GM19438 (cell line): ENCODE results near the gene PKP4.

Source experiments
- ATAC-seq: cut with Tn5 transposase; IDR thresholded peaks from one replicate; pipeline ENCODE4 v1.9.1; 2021; ENCODE audit warnings: low read depth; ENCODE audit not compliant: unreplicated experiment

The PKP4 gene

GRCh38 chr2:158579928-158580327, 123.2 kb downstream of the PKP4 start:
- ATAC-seq: no peak

DNA sequence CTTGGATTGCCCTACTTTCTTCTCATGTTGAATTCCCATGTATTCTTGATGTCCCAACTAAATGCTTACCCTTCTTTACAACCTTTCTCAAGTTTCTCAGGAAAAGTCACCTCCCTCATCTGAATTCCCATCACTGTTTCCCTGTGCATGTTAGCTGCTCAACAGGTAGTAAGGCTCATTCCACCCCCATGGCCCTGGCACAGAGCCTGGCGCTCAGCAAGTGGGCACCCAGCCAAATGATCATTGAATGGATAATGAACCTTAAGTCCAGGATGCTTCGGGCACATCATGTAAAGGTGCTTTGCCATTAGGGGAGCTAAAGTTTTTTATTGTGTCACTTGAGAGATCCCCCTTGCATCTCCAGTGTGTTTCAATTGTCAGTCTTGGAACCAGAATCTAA, 124.0 kb downstream of the PKP4 start:
- ATAC-seq: no peak

DNA sequence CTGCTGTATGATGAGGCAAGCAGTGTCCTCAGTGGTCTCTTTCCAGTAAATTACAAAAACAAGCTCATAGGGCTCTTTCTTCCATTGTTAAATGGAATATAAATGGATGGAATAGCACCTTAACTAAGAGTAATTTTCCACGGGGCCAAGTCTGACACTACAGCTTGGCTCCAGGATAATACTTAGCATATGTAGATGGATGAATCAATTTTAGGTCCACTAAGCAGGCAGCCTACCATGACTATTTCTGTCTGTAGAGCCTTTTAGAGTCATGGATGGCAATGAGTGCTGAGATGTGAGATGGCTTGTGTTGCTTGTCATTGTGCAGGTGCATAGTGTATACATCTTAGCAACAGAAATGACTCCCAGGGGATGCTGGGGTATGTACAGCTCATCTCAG, 125.9 kb downstream of the PKP4 start:
- ATAC-seq: no peak

GRCh38 chr2:158583923-158584322, 127.2 kb downstream of the PKP4 start:
- ATAC-seq: no peak

DNA sequence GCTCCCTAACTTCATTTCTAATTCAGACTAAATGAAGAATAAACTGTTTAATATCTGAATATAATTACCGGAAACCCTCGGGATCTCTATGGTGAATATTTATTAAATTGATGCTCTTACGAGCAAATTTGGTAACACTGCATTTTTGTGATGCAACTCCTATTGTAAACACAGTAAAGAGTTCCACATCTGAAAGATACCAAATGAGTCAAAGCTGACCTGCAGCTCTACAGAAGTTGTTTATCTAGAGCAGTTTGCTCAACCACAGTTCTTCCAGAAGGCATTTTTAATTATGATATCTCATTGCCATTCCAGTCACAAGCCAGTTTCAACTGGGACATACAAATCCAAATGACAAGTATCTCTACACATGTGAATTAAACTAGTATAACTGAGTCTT, 129.7 kb downstream of the PKP4 start:
- no peak for ATAC-seq

DNA sequence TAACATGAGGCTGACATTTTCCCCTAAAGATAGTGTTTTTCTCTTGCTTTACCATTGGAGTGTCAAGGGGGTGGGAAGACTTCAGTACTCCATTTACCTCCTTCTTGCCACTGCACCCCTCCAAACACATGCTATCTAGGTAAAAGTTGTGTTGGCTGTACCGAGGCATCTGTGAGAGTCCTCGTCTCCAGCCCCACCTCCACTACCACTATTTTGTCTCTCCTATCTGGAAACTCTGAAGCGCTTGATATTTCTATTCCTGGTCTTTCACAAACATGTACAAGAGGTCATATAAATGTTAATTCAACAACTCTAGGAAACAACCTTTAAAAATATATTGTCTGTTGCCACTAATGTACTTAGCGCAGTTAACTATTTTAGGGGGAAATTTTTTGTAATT, 132.6 kb downstream of the PKP4 start:
- ATAC-seq: no peak

- no peak for ATAC-seq
Measured at GRCh38 chr2:158598862-158599517, 142.2 kb downstream of the PKP4 start.

- ATAC-seq: no peak
Measured at GRCh38 chr2:158599609-158600008, 142.9 kb downstream of the PKP4 start.

DNA sequence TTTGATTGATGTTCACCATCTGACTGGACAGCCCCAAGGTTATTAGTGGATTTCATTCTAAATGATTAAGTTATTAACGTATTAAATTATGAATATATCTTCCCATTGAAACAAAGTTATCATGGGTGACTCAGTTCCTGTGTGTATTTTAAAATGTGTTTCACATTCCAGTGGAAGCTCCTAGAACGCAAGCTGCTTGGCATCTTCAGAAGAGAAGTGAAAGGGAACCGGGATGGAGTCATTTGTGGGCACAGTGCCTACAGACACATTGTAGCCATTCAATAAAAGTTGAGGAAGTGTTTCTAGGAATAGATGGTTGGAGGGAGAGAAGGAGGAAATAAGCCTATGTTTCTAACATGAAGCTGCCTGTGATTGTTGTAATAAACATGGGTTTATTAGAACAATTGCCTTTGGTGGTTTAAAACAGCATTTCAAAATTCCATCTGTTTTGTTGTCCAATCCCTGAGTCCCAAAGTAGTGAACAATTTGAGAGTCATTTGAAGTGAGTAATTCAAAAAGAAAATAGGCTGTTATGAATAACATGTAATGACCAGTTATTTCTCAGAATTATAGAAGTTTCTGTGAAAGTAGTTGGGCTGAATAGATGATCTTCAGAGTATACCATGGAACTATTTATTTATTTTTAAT, 143.5 kb downstream of the PKP4 start:
- no peak for ATAC-seq

DNA sequence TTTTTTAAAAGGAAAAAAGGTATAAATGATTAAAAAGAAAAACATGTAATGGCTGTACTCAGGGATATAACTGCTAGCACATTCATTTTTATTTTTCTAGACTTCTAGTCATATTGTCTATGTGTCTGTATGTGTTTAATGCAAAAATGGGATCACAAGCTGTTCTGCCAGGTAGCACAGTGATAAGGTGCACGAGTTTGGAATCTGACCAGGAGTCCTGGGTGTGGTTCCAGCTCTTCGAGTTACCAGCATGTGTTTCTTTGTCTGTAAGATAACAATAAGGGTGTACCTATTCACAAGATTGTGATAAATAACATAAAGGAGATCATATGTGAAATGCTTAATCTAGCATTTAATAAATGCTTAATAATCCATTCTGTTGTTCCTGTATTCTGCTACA, 145.3 kb downstream of the PKP4 start:
- no peak for ATAC-seq

DNA sequence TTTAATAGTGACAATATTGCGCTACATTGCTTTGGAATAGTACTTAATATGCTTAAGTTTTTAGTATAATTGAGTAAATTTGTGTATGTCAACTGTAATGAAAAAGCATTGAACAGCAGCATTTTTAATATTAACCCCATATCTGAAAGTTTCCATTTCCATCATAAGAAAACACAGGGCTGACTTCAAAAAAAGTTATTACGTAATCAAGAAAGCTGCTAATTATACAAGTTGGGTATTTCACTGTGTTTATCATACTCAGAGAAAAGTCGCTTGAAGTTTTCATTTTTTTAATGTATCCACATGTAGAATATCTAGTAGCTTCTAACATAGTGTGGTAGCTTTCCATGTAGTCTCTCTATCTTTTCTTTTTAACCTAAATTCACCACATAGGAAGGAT, 146.5 kb downstream of the PKP4 start:
- no peak for ATAC-seq

- ATAC-seq: no peak
Measured at GRCh38 chr2:158603986-158604385, 147.2 kb downstream of the PKP4 start.

- ATAC-seq: no peak
Measured at GRCh38 chr2:158610059-158610458, 153.3 kb downstream of the PKP4 start.

GRCh38 chr2:158616480-158617000, 159.8 kb downstream of the PKP4 start:
- no peak for ATAC-seq

- no peak for ATAC-seq
Measured at GRCh38 chr2:158618891-158619490, 162.2 kb downstream of the PKP4 start.

GRCh38 chr2:158619496-158619895, 162.7 kb downstream of the PKP4 start:
- no peak for ATAC-seq

GRCh38 chr2:158620656-158621055, 163.9 kb downstream of the PKP4 start:
- ATAC-seq: no peak

DNA sequence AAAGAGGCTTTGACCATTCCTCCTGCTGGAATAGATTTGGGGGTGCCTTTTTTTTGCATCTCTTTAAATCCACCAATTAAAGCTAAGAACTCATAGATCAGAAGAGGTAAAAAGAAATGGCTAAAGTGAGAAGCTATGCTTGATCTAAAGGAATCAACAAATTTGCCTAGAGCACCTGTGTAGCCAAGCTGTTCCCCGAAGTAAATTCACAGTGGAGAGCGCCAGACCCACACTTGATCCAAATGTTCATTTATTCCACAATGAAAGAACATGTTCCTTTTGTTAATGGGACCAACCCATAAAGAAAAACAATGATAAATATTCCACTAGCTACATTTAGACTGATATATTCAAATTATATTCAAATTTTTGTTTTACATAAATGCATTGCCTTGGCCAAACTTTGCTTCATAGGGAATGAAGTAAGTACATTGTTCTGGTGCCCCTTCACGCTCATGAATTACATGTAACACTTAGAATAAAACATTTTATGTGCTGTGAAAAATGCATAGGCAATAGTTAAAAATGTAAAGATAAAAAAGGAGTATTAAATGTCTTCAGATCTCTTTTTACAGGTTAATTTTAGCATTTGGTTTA, 167.4 kb downstream of the PKP4 start:
- ATAC-seq: no peak

GRCh38 chr2:158624961-158625360, 168.2 kb downstream of the PKP4 start:
- ATAC-seq: no peak

GRCh38 chr2:158629116-158629515, 172.4 kb downstream of the PKP4 start:
- no peak for ATAC-seq

- ATAC-seq: no peak
Measured at GRCh38 chr2:158633261-158633660, 176.5 kb downstream of the PKP4 start.

- ATAC-seq: no peak
Measured at GRCh38 chr2:158634627-158635026, 177.9 kb downstream of the PKP4 start.
